GM12875 (cell line): ENCODE results near the gene FBXO11.
"Not testable (repeated sequence)": the region's sequence is repeated elsewhere in the genome, so short reads cannot be mapped to it uniquely, and the experiment has no call there.

Experiments
- H3K4me3 ChIP-seq: one replicate; pipeline ENCODE4 v1.5.1; 2011; ENCODE audit warnings: low read depth, low read length, control low read depth
- CTCF ChIP-seq: IDR thresholded peaks from 2 replicates; pipeline ENCODE4 v1.5.1; 2011; ENCODE audit warnings: low read depth, mild to moderate bottlenecking, control low read depth, inconsistent platforms, low read length, moderate library complexity, borderline replicate concordance; ENCODE audit not compliant: insufficient read depth

The FBXO11 gene

GRCh38 chr2:47905386-47906156 is 727 bp downstream of the FBXO11 start:
- TF ChIP-seq CTCF = no peak
- peak overlapping the region; percentile 79 for H3K4me3 ChIP-seq

- no peak for TF ChIP-seq CTCF
- H3K4me3 ChIP-seq = peak overlapping the region; percentile 79
These were observed 2.4 kb downstream of the FBXO11 start for GRCh38 chr2:47903781-47904490.

GRCh38 chr2:47901892-47902291 is 4.4 kb downstream of the FBXO11 start:
- not testable (repeated sequence) for H3K4me3 ChIP-seq

GRCh38 chr2:47900857-47901256 is 5.4 kb downstream of the FBXO11 start:
- no peak overlapping the region for H3K4me3 ChIP-seq
- no peak for TF ChIP-seq CTCF

GRCh38 chr2:47899915-47900816 is 6.1 kb downstream of the FBXO11 start:
- TF ChIP-seq CTCF = no peak
- no peak overlapping the region for H3K4me3 ChIP-seq

- H3K4me3 ChIP-seq = no peak overlapping the region
- TF ChIP-seq CTCF = no peak
These were observed 8.2 kb downstream of the FBXO11 start for GRCh38 chr2:47897883-47898731.

- not testable (repeated sequence) for H3K4me3 ChIP-seq
These were observed 9.0 kb downstream of the FBXO11 start for GRCh38 chr2:47897191-47897882.
